Measurements from ENCODE around the gene KREMEN2.
A peak's percentile ranks its signal among the peaks of the same experiment; 100 is the strongest.

The KREMEN2 gene

GRCh38 chr16:3003582-3004270 is 39.7 kb downstream of the KREMEN2 start:
- DNase-seq (ENCODE audit: low read depth, low spot score): no peak

DNA sequence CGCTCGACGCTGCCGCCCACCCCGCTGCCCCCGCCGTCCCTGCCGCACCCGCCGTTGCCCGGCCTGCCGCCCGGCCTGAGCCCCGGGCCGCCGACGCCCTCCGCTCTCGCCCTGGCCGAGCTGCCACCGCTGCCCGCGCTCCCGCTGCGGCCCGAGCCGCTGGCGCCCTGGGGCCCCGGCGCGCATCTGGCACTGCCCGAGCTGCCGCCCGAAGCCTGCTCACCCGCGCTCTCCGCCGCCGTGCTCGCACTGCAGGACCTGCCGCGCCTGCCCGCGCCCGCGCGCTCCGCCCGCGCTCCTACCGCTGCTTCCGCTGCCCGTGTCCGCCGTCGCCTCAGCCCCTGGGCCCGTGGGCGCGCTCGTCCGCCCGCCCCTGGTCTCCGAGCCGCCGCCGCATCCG is 40.2 kb downstream of the KREMEN2 start:
- no peak for DNase-seq (ENCODE audit: low read depth, low spot score)

DNA sequence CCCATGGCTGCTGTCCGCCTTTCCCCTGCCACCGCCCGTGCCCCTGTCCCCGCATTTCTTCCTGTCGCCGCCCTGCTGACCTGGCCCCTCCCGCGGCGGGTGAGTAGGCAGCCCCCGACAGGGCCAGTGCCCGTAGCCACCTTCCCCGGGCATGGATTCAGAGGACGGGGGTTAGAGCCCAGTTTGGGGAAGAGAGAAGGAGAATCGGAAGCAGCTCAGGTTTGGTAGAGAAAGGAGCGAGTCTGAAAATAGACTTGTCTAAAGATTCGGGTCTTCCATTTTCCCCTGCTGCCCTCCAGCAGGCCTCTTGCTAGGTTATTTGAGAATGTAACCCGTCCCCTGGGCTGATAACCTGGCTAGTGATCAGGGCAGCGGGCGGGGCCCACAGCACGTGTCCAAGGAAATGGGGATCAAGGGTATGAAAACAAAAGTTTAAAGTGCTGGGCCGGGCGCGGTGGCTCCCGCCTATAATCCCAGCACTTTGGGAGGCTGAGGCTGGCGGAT is 40.8 kb downstream of the KREMEN2 start:
- no peak for DNase-seq (ENCODE audit: low read depth, low spot score)

- no peak for DNase-seq (ENCODE audit: low read depth, low spot score)
Measured at GRCh38 chr16:3007059-3007956, 43.2 kb downstream of the KREMEN2 start.

GRCh38 chr16:3007957-3008689 is 44.0 kb downstream of the KREMEN2 start:
- peak; percentile 99 for DNase-seq (ENCODE audit: low read depth, low spot score)

DNA sequence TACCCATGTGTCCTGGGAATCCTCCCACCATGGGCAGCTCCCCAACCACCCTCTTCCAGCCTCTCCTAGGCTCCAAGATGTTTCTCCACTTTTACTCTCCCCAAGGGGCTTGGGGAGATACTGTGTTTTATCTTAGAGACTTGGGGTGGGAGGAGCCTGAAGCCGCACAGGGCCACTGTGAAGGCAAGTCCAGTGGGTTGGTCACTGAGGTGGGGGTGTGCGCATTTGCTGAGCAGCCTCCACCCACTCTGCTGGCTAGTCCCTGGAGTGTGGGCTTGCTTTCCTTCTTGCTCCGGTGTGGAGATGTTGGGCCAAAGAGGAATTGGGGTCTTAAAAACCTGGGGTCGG is 44.6 kb downstream of the KREMEN2 start:
- no peak for DNase-seq (ENCODE audit: low read depth, low spot score)

GRCh38 chr16:3009568-3010390 is 45.7 kb downstream of the KREMEN2 start:
- DNase-seq (ENCODE audit: low read depth, low spot score): peak; percentile 83

DNA sequence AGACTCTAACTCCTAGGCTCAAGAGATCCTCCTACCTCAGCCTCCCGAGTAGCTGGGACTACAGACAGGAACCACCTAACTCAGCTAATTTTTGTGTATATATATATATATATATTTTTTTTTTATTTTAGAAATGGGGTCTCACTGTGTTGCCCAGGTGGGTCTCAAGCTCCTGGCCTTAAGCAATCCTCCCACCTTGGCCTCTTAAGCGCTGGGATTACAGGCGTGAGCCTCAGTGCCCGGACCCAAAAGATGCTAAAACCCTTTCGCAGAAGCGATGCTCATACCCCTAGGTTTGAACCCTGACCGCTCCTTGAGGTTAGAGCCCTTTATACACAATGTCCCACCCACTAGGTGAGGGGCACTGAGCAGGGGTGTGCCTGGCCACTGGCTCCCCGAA is 46.4 kb downstream of the KREMEN2 start:
- DNase-seq (ENCODE audit: low read depth, low spot score): no peak

GRCh38 chr16:3012246-3012645 is 48.2 kb downstream of the KREMEN2 start:
- no peak for DNase-seq (ENCODE audit: low read depth, low spot score)

DNA sequence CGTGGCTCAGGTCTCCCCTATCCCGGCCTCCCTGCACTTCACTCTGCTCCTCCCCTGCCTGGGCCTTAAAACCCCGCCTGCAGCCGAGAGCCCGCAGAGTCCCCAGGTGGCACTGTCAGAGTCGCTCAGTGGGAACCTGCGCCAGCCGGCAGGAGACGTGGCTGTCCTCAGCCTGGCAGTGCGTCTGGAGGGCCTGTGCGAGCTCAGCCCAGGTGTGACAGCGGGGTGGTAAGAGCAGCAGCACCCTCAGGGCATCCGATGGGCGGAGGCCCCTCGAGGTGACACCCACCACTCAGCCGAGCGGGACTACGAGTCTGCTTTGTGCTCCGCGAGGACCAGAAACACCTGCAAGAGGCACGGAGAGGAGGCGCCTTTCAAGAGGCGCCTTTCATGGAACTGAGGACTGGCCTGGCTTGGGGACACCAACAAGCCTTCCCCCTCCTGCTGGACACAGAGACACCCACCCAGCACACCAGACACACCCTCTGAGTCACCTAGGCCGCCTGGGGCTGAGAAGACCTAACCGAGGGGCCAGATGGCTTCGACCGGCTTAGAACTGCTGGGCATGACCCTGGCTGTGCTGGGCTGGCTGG is 48.8 kb downstream of the KREMEN2 start, which contains the start of gene CLDN9:
CLDN9 (plus strand) TSS at position 96 of the 593 bp plus-strand sequence; CDS start at position 536, 440 bp downstream.
- no peak for DNase-seq (ENCODE audit: low read depth, low spot score)

DNA sequence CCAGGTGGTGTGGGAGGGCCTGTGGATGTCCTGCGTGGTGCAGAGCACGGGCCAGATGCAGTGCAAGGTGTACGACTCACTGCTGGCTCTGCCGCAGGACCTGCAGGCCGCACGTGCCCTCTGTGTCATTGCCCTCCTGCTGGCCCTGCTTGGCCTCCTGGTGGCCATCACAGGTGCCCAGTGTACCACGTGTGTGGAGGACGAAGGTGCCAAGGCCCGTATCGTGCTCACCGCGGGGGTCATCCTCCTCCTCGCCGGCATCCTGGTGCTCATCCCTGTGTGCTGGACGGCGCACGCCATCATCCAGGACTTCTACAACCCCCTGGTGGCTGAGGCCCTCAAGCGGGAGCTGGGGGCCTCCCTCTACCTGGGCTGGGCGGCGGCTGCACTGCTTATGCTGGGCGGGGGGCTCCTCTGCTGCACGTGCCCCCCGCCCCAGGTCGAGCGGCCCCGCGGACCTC is 49.4 kb downstream of the KREMEN2 start:
- no peak for DNase-seq (ENCODE audit: low read depth, low spot score)

DNA sequence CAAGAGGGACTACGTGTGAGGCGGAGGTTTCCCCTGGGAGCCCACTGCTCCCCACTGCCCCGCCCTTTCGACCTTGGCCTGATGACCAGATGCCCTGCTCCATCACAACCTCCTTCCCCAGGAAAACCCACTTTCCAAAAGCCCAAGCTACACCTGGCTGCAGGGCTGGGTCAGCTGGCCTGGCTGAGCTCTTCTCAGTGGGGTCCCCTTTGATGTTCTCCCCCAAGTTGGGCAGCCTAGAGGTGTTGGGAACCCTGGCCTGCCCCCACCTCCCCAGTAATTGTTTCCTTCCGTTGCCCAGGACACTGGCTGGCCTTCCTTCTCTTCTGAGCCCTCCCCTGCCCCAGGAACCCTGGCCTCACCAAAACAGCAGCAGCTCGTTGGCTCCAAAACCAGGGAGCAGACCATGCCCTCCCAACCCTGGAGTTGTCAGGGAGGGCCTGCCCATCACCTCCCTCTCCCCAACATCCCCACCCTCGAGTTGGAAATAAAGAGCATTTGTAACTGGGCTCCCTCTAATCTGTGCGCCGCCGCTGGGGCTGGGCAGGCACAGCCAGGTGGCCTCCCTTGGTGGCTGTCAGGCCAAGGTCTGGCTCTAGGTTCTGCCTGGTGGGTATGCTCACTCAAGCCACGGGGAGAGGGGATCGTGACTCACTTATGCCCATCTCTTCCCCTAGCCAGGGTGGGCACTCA is 50.1 kb downstream of the KREMEN2 start:
- no peak for DNase-seq (ENCODE audit: low read depth, low spot score)

DNA sequence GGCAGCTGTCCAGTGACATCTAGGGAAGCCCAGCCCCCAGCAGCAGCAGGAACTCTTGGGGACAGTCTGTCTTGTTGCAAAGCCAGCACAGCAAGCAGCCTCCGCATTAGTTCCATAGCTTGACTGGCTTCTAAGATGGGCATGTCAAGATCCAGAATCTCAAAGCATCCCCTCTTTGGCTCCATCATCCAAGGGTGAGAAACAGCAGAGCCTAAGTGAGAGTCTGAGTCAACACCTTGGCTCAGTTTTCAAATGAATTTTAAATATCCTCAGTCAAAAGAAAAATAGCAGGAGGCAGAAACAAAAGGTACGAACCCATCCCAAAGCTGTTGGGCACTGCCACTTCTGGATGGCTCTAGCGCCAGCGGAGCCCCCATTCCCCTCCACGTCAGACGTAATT is 50.9 kb downstream of the KREMEN2 start:
- DNase-seq (ENCODE audit: low read depth, low spot score): no peak

- DNase-seq (ENCODE audit: low read depth, low spot score): no peak
Measured at GRCh38 chr16:3015865-3016521, 51.9 kb downstream of the KREMEN2 start.

DNA sequence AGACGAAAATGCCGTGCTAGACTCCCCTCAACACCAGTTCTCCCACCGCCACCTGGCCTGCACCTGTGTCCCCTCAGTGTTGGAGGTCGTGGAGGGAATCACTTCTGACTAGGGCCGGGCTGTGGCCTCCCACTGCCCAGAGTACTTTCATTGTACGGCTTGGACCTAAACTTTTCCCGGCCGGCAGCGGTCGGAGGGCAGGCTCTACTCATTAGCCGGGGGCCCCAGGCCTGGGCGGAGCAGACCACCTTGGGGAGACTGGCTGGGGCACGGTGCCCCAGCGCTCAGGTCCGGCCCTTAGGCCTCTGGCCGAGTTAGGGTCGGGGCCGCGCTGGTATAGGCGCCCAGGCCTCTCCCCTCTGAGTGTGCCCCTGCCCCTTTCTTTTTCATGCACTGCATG is 53.3 kb downstream of the KREMEN2 start:
- DNase-seq (ENCODE audit: low read depth, low spot score): no peak

Measured in iPS DF 19.7 (cell line).